Activated CD4-positive, CD25-positive, alpha-beta regulatory T cell treated with anti-CD3 and anti-CD28 coated beads, Interleukin-2, amount 50 U/mL, for 72 hours (primary cell): ENCODE measurements around the gene CAMK2B.

Experiments
- DNase-seq: peaks from one replicate; pipeline ENCODE4 v3.0.0; 2021

The CAMK2B gene

DNA sequence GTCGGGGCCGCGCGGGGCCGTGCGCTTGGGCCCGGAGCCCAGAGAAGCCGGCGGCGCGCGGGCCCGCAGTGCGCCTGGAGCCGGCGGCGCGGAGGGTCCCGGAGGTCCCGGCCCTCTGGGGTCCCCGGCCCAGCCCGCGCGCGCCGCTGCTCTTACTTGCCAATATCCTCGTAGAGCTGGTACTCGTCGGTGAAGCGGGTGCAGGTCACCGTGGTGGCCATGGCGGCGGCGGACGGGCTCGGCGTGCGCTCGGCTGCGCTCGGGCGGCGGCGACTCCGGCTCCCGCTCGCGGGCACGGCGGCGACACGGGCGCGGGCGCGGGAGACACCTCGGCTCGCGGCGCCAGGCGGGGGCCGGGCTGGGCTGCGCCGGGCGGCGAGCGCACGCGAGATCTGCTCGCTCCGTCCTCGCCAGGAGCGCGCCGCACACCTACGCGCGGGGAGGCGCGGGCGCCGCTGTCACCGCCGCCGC is at the start of gene CAMK2B:
TSS of gene CAMK2B (minus strand) at position 394 of the 471 bp plus-strand sequence. CDS start at position 221, 173 bp downstream.
- DNase-seq = no peak

DNA sequence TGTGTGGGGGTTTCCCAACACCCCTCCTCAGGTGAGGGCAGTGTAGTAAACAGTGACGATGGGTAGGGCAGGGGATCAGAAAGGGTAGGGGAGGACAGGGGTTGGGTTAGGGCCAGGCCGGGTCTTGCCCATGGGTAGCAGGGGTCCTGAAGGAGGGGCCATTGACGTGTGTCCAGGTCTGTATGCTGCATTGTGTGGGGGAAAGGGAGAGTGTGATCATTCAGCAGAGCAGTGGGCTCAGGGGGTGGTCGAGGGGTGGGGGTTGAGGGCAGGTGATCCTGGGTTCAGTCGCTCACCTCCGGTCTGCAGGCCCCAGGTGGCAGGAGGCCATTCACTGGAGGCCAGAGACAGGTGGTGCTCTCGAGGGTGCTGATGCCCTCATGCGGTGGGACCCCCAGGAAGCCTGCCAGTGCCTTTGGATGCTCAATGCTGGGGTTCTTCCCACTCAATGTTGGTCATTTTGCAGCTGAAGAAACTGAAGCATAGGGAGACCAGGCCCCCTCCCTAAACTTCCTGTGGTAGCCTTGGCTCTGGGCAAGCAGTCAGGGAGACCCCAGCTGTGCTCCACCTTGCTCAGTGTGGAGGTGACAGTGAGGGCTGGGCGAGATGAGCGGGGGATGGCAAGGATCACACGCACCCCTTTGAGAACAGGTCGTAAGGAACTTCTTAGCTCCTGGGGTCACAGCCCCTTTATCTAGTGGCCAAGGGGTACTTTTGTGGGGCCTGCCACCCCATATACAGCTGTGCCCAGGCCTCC is 48.8 kb upstream of the CAMK2B start:
- DNase-seq = no peak

DNA sequence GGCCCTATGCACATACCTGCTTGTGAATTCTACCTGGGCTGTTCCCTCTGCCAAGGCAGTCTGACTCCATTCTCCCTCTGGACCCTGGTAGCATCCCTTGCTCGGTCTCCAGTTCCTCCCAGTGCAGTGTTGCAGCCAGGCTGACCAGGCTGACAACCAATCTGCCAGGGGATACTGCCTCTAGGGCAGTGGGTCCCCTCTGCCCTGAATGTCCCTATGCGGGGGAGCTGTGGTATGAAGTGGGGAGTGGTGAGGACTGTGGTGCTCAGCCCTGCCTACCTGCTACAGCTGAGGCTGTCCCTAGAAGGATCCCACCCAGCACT is 48.0 kb upstream of the CAMK2B start:
- no peak for DNase-seq

DNA sequence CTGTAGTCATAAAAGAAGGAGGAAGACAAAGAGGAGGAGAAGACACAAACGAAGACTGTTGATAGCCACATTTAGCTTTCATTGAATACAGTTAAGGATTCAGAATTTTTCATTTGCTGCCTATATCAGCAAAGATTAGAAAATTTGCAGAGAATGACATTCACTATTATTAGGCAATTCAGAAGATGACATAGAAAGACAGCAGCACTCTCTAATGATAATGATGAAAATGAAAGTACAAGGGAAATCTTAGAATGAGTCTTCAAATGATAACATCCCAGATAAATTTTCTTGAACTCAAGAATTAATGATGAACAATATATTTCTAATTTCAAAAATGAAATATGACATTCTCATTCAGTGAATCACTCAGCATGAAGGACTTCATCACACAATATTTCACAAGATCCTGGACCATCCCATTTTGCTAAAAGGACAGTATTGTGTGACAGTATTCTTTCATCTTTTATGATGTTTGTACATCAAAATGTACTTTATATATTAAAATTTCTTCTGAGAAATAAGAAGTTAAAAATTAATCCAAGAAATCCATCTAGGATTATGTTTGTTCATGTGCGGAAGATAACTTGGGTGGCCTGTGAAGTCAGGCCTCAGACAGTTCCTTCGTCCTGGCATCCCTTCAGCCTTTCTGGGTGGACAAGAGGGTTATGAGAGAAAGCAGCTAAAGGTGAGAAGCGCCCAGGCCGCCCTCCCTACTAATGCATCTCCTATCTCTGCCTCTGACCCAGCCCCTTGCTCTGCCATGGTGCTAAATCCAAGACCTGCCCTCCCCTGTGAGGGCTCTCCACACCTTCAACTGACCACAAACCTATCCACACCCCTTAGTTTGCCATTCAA is 47.4 kb upstream of the CAMK2B start:
- DNase-seq = no peak

DNA sequence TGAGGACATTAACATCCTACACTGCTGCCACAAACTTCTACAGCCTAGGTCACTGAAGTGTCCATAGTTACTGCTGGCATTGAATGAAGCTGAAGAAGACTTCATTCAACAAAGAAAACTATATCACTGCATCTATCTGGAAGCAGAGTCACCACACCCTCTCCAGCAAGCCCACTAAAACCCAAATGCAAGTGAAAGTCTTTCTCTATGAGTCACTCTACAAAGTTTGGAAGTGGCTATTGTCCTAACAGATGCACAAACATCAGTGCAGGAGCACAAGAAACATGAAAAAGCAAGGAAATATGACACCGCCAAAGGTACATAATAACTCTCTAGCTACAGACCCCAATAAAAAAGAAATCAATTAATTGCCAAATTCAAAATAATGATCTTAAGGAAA is 43.5 kb upstream of the CAMK2B start:
- DNase-seq = no peak

DNA sequence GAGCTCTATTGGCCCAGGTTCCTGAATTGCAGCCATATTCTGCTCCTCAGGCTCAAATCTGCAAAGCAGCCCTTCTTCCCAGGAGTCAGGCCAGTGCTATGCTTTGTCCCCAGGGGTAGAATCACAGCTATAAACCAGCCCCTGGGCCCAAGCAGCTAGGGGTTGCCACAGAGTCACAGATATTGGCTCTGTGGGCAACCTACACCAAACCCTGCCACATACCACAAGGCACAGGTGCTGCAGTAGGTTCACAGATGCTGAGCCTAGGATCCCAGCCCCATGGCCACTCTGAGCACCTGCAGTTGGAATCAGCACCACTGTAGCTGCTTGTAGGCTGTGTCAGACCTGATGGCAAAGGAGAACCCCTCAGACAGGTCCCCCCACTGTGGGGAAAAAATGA is 43.1 kb upstream of the CAMK2B start:
- DNase-seq = no peak

DNA sequence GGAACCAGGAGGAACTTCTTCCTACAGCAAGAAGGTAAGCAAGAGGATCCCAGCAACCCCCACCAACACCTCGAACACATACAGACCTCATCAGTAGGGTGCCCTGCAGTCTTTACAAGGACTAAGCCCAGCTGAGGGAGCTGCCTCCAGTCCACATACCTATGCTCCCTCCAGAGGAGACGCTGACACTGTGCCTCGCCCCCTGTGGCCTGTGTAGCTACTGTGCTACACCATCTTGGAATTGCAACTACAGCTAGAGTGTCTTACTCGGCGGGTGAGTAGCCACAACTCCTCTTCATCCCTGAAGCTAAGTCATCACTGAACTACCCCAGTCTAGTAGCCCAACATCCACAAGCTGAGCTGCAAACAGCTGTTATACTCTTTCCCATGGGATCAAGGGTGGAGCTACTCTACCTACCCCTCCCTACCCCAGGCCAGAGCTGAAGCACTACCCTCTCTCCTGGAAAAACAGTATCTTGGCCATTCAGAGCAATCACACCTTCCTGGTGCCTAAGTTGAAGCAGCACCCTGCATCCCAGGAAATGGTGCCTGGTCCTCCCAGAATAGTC is 42.2 kb upstream of the CAMK2B start:
- no peak for DNase-seq

DNA sequence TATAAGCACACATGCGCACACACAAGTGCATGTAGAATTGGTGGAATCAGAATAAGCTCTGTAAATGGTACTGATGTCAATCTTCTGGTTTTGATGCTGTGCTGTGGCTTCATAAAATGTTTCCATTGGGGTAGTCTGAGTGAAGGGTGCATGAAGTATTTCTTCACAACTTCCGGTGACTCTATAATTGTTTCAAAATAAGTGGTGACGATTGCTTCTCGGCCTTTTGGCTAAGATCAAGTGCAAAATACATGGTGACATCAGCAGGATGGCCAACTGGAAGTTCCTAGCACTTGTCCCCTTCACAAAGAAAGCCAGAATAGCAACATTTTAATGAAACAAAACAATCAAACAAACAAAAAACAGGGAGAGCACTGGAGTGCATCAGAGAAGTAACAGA is 41.6 kb upstream of the CAMK2B start:
- DNase-seq = no peak

DNA sequence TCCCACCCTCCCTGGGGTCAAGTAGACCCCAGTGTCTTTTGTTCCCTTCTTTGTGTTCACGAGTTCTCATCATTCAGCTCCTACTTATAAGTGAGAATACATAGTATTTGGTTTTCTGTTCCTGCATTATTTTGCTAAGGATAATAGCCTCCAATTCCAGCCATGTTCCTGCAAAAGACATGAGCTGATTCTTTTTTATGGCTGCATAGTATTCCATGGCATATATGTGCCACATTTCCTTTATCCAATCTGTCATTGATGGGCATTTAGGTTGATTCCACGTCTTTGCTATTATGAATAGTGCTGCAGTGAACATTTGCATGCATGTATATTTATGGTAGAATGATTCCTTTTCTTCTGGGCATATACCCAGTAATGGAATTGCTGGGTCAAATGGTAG is 28.3 kb upstream of the CAMK2B start:
- DNase-seq = no peak

DNA sequence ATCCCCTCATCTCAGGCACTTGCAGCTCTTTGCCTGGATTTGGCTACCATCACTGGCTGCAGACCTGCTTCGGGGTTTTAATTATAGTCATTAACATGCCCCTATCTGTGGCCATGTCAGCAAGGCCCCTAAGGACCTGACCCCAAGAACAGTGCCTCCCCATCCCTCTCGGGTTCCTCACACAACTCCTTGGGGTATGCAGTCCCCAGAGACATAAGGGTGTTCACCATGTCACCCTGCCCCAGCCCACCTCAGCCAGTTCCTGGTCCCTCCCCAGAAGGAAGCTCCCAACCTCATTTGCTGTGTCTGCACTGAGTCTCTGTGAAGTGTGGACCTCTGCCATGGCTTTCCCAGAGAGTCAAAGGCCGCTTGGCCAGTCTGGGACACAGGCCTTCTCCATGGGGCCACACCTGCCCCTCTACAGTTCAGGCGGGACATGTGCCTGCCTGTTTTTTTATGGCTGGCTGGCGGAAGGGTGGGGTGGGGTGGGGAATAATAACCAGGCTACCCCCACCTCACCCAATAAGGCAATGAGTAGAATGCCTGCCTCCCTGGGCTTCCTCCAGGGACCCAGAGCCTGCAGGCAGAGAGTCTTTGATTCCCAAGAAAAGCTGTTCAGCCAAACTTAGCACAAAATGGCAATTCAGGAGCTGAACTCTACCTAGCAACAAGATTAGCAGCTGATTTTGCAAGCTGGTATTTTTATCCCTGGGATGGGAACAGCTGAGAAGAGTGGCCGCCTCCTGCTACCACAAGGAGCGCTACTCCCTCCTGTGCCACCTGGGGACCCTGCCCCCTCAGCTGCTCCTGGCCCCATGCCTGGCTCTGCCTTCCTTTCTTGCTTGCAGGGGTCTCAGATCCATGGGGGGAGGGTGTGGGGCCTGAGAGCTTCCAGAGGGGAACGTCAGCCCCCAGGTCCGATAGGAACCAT is 23.7 kb upstream of the CAMK2B start:
- no peak for DNase-seq

DNA sequence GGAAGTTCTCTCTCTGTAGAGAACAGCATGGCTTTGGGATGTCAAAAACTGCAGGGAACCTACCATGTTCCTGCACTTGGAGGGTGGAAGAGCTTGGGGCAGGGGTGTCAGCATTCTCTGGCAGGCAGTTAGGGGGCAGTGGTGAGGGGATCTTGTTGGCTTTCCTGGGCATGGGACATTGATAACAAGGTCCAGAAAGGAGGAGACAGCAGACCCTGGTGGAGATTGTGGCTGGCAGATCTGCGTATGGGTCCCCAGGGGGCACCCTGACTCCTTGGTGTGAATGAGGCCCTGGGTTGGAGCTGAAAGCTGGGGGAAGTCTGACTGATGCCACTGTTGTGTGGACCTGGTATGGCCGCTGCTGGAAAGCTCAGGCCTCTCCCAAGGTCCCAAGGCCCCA is 22.9 kb upstream of the CAMK2B start:
- DNase-seq = no peak

DNA sequence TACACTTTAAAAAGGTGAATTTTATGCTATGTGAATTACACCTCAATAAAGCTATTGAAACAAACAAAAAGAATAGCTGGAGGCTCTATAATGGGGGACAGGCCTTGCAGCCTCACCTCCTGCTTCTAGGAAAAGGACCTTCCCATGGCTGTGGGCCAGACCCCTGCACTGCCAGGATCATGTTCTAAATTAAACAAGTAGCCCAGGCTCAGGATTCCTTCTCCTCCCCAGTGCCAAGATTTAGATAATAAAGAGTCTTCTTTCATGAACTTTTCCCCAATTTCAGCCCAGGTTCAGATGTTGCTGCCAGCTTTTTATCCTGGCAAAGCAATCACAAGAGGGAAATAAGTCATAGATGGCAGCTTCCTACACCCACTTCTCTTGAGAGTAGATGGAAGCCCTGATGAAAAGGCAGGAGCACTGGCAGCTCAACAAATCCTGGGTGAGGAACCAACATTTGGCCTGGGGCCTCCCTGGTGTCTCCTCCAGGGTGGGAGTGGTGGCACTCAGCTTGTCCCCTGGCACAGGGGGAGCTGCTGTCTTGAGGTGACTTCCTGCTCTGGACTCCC is 22.2 kb upstream of the CAMK2B start:
- DNase-seq = no peak

DNA sequence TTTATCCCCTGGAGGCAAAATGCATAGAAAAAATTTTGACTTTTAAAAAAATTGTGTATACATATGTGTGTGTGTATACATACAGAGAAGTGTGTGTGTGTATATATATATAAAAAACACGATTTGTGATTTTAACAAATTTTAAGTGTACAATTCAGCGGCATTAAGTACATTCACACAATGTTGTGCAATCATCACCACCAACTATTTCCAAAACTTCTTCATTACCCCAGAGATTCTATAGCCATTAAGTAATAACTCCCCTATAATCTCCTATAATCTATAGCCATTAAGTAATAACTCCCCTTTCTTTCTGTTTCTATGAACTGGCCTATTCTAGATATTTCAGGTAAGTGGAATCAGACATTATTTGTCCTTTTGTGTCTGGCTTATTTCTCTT is 20.7 kb upstream of the CAMK2B start:
- no peak for DNase-seq

DNA sequence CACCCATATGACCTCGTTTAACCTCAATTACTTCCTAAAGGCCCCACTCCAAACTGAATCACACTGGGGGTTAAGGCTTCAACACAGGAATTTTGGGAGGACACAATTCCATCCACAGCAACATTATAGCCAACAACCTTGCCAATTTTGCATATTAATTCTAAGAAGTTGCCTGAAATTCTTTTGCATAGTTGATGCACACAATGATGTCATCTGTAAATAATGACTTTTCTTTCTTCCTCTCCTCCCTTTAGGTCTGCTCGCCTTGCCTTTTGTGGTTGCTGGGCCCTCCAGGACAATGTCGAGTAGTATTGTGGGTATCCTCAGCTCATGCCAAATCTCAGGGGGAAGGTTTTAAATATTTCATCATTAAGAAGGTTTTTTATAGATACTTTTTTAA is 16.0 kb upstream of the CAMK2B start:
- DNase-seq = no peak

DNA sequence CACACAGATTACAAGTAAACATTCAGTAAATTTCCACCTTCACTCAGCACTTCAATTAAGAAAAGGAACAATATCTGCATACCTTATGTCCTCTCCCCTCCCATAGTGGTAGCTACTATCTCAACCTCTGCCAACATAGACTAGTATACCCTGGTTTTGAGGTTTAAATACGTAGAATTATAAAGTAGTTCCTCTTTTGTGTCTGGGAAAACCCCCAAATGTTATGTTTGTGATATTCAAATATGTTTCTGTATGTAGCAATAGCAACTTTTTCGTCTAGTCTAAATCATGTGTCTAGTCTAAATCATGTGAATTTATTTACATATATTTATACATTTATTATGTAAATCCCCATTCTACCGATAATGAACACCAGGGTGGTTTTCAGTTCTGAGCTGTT is 13.2 kb upstream of the CAMK2B start:
- no peak for DNase-seq

DNA sequence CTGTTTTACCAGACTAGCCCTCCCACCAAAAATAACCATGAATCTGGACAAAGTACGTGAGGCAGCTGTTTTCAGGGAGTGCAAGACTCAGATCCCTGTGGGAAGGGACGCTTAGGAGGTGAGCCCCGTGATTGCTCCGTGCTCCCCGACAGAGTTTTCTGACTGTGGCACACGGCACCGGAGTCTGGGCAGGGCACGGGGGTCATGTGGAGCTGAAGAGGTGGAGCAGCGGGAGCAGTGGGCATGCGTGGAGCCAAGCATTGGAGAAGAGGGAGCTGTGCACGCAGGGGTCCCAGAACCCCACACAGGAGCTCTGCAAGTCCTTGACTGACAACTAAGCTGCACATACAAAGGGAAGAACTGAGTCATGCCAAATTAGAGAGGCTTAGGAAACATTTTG is 11.1 kb upstream of the CAMK2B start:
- no peak for DNase-seq

DNA sequence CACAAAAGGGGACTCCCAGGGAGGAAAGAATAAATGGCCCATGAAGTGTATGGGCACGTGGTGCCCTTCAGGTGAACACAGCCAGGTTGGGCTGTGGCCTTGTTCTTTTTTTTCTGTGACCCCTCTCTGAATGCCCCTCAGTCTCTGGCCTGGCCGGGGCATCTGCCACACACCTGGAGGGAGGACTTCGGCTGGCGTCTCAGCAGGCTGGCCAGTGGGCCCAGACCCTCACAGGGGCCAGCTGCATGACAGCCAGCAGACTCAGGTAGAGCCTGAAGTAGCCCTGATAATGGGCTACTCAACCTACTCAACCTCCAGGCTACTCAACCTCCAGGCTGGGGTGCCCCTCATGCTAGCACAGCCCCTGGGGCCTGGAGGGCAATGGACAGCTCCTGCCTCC is 9.8 kb upstream of the CAMK2B start:
- no peak for DNase-seq

DNA sequence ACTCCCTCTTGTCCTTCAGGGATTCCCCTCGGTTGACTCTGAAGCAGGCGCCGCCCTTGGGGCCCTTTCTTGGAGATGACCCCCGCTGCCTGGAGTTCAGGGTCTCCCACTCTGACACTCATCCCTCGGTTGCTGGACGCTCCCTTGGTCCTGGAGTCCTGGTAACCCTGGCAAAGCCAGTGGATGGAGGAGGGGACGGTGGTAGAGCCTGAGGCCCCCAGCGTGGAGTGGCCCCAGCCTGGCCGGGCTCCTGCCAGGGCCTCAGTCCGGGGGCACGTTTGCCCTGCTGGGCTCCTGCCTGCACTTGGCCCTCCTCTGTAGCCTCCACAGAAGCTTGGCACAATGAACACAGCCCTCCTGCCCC is 9.3 kb upstream of the CAMK2B start:
- no peak for DNase-seq

DNA sequence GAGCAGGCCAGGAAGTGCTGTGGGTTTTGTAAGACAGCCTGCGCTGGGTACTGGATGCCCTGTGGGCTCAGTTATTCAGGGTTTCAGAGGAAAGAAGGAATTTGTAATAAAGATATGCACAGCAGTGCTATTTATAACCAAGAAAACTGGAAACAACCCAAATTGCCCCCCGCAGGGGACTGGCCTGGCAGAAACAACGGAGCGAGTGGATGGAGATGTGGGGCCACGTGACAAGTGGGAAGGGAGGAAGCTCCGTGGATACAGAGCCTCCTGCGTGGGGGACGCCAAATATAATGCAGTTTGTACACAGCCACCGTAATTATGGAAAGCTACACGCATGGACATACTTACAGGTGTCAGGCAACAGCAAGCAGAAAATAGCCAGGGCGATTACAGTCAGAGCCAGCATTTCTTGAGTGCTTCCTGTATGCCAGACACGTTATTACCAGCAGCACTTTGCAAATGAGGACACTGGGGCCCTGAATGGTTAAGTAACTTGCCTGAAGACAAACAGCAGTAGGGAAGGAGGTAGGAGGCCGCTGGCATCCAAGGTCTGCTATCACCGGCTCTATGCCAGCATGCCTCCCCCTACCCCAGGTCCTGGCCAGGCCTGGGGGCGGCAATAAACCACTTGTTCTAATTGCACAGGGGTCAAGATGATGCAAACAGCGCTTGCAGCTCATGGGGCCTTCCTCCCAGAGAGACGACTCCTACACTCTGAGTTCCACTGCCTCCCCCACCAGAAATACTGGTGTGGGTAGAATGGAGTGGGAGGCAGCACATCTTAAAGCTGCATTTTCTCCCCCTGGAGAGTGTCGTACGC is 8.7 kb upstream of the CAMK2B start:
- no peak for DNase-seq

DNA sequence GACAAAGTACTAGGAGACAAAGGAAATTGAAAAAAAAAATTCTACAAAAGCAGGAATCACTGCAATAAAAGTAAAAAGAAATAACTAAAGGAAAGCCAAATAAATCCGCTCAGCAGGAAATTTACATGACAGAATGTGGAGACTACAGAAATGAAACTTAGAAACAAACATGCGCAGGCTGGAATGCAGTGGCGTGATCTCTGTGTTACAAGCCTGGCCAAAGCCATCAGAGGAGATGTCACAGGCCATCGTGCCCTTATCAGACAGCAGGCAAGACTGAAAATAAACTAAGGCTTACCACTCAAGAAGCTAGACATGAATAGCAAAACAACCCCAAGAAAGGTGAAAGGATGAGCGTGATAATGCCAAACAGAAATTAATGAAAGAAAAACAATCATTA is 6.3 kb upstream of the CAMK2B start:
- no peak for DNase-seq

DNA sequence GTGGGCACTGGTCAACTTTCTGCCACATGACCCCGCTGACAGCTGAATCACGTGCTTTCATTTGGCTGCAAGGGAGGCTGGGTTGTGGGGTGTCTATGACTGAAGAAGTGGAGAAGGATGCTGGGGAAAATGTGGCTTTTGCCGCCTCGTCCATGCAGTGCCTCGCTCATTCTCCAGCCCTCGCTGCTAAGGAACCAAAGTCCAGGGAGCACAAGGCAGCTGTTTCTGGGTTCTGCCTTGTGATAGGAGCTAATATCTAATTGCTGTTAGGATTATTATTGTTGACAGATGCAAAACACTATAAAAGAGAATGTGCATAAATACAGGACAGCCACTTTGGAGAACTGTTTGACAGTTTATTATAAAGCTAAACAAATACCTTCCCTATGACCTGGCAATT is 4.9 kb upstream of the CAMK2B start:
- no peak for DNase-seq

DNA sequence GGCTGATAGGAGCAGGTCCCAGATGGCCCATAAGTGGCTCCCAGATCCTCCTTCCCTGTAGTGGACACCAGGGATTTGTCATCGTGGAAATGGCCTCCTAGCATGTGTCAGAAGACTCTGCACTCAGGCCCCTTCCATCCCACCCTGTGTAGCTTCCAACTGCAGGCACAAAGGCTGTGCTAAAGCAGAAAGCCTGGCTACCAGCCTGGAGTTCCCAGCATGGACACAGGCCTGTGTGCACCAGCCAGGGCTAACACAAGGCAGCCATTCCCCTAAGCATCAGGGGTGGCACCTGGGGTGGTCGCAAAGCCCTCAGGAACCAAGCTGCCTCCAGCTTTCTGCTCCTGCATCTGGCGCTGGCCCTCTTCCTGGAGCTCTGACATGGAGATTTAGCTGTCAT is 4.5 kb upstream of the CAMK2B start:
- DNase-seq = no peak
